G401.6 (cell line): ENCODE results near the gene NKX6-2.
"Not testable (repeated sequence)": the region's sequence is repeated elsewhere in the genome, so short reads cannot be mapped to it uniquely, and the experiment has no call there.

ENCODE experiments used
- FAIRE-seq: peaks from 2 replicates; lab custom pipeline; 2012; peaks lifted over from hg19 to GRCh38; lab: Jason Lieb, UNC

The NKX6-2 gene

DNA sequence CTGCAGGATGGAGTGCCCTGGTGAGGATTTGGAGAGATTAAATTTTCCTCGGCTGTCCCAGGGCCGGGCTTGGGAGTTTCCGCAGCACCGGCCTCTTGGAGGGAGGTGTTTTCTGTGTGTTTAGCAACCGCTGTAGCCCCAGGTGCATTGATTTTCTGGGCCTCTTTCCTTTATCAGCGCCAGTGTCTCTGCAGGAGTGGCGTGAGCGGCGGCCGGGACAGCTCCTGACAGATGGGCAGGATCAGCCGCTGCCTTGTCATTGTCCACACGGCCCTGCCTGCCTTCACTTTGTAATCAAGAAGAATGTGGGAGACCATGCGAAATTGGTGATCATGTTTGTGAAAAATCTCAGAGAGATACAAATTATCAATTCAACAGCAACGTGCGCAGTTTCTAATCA is 32.4 kb downstream of the NKX6-2 start:
- FAIRE-seq = no peak

- FAIRE-seq = no peak
Measured at GRCh38 chr10:132752961-132753360, 33.0 kb downstream of the NKX6-2 start.

- FAIRE-seq = no peak
Measured at GRCh38 chr10:132752378-132752777, 33.6 kb downstream of the NKX6-2 start.

- no peak for FAIRE-seq
Measured at GRCh38 chr10:132750936-132751335, 35.0 kb downstream of the NKX6-2 start.

GRCh38 chr10:132749371-132749795 is 36.6 kb downstream of the NKX6-2 start:
- FAIRE-seq = no peak

DNA sequence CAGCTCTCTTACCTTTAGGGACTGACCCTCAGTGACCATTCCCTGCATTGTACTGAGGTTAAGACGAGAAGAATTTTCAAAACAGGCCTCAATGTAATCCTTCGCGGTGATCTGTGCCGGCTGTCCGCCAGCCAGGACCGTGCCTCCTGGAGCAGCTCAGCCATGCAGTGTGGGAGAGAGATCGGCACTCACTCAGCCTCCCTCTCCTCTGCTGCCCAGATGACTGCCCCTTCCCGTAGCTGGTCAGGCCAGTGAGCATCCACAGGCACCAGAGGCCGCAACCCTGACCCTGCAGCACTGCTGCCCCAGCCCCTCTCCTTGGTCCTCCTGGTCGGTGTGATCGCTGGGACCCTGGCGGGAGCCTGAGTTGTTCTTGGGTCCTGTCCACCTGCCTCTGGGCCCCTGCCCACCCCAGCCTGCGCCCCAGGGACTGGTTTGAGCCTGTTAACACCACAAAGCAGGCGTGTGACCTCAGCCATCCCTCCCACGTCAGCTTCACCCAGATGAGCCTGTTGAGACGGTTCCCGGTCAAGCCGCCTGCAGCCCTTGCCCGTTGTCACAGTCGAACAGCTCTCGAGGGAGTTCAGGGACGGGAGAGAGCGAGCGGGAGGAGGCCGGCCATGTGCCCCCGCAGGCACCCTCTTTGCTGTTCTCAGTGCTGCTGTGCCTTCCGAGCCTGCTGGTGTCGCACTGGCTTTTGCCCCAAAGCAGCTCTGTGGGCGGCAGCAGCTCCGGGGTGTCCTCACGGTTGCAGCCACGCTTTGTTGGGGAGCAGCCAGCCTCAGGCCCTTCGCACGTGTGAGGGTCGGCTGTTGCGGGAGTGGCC is 37.2 kb downstream of the NKX6-2 start:
- FAIRE-seq = no peak

DNA sequence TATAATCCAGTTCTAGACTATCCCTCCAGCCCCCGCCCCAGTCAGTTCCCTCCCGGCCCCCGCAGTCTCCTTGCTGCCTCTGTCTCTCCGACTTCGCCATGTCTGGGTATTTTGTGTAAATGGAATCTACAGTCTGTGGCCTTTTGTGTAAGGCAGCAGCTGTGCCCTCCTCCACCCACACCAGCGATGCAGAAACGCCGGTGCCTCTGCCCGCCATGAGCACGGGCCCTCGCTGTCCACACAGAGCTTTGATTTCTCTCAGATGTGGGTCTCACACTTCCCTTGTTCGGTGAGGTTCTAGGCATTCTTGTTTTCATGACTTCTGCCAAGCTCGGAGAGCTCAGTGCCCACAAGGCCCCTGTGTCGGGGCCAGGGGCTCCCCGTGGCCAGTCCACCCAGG is 37.8 kb downstream of the NKX6-2 start:
- FAIRE-seq = no peak

DNA sequence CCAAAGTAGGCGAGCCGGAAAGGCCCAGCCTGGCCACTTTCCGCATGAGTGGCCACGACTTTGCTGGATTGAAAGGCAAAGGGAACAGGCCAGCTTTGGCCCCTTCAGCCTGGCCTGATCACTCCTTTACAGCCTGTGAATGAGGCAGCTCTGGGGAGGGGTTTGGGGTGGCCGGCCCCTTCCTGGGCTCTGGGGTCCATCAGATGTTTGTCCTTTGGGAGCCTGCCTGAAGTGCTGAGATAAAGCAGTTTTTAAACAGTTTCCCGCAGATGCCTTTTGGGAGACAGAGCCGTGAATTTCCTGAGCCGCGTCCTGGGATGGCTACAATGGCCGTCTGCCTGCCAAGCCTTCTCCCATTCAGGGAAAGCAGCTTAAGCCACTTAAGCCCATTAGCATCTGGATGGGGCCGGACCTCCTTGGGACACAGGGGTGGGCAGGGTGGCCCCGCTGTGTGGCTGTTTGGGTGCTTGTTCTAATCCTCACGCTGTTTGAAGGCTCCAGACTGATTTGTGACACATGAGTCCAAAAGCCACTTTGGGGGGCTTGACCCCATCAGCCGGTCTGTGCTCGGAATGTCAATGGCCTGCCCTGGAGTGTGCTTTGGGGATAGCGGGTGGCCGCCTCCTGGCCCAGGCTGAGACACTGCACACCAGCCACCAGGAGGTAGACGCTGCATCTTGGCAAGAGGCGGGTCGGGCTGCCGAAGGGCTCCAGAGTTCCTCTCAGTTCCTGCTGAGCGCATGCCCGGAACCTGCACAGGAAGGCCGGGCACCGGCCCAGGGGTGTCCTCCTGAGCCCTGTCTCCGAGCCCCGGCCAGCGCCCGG is 38.9 kb downstream of the NKX6-2 start:
- FAIRE-seq = no peak

GRCh38 chr10:132746386-132746785 is 39.6 kb downstream of the NKX6-2 start:
- no peak for FAIRE-seq

- FAIRE-seq = no peak
Measured at GRCh38 chr10:132745971-132746370, 40.0 kb downstream of the NKX6-2 start.

DNA sequence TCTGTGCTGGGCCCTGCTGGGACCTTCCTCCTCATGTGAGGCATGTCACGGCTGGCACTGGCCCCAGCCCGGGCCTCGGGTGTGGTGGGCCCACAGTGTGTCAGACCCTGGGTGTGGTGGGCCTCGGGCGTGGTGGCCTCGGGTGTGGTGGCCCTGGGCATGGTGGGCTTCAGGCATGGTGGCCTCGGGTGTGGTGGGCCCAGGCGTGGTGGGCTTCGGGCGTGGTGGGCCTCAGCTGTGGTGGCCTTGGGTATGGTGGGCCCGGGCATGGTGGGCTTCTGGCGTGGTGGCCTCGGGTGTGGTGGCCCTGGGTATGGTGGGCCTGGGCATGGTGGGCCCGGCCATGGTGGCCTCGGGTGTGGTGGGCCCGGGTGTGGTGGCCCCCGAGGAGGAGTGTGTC is 40.4 kb downstream of the NKX6-2 start:
- no peak for FAIRE-seq

GRCh38 chr10:132744839-132745238 is 41.1 kb downstream of the NKX6-2 start:
- no peak for FAIRE-seq

DNA sequence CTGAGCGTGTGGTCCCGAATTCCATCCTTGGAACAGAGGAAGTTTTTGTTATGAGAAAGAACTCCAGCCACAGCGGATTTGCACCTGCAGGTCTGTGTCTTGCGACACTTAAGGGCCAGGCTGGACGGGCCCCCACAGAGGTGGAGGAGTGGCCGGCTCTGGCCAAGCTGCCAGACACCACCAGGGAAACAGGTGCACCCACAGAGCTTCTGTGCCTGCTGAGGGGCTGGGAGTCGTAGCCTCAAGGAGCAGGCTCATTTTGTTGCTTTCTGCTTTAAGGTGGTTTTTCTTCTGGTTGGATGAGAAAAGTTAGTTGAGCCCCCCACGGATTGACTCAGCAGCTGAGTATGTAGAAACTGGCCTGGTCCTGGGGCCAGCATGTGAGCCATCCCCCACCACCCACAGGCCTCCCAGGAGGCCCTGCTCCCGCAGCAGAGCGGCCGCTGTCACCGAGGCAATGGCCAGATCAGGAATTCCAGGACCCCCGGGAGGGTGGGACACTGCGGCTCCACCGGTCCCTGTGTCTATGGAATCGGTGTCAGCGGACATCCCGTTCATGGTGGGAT is 41.9 kb downstream of the NKX6-2 start:
- FAIRE-seq = no peak

- not testable (repeated sequence) for FAIRE-seq
Measured at GRCh38 chr10:132743196-132743924, 42.6 kb downstream of the NKX6-2 start.

GRCh38 chr10:132742837-132743194 is 43.1 kb downstream of the NKX6-2 start:
- FAIRE-seq = no peak

DNA sequence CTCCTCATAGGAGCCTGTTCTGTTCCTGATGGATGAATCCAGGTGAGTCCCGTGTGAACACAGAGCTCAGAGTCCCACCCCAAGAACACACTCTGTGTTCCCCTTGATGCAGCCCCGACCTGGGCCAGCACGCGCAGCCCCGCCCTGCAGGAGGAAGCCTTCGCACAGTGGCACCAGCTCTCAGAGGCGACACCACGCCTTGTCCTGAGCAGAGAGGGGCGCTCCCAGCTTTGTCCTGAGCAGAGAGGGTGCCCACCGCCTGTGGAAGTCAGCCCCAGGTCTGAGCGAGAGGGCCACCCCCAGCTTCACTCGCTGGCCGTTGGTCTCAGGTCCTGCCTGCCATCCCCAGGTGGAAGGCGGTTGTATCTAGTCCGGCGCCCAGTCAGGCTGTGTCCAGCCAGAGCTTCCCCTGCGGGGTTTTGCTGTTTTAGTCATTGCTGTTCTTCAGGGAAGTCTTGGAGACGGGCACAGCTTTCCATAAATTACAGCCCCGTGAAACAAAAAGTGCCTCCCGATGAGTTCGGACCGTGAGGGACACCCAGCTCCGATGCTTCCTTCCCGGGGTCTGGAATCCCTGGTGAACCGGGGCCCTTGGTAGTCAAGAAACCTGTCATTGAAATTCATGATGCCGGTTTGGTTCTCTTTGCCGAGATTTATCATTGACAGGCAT is 43.6 kb downstream of the NKX6-2 start:
- no peak for FAIRE-seq

DNA sequence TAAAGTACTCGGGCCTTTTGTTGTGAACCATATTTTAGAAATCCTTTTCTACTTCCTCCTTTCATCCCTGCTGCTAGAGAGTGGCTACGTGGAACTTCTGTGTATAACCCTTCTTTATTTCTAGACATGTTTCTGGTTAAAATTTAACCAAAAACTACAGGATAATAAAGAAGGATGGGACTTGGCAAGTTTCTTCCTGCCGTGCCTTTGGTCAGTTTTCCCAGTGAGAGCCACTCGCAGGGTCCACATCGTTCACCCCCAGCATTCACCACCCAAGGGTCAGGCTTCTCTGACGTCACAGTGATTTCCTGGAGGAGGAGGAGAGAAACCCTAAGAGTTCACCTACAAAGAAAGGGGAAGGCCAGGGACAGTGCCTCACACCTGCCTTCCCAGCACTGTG is 45.4 kb downstream of the NKX6-2 start:
- no peak for FAIRE-seq

- FAIRE-seq = no peak
Measured at GRCh38 chr10:132739225-132739613, 46.7 kb downstream of the NKX6-2 start.

DNA sequence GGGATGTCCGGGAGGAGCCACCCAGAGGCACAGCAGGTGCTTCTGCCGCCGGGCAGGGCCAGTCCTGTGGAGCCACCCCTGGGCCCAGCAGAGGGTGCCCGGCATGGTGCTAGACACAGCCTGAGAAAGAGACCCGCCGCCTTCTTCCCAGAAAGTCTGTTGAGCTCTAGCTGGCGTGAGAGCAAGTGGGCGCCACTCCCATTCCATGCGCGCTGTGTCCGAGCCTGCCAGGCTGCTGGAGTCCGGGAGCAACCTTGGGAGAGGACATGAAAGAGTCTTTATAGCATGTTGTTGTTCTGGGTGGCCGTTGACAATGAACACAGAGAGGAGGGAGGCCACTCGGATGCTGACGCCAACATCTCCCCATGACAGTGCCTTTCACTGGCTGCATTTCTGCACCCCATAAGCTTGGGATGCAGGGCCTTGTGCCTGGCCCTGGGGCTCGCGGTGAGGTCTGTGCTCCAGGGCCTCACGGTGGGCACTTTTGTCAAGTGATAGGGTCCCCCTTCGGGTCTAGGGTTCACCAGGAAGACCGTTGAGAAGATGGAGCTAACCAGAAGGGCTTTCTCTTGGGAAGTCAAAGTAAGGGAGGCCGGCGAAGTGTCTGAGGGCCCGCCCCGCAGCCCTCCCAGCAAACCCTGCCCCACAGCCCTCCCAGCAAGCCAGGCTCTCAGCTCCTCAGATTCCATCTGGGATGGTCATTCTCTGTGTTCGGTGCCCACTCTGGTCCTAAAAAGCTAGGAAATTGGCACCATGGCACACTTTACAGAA is 47.3 kb downstream of the NKX6-2 start:
- no peak for FAIRE-seq

DNA sequence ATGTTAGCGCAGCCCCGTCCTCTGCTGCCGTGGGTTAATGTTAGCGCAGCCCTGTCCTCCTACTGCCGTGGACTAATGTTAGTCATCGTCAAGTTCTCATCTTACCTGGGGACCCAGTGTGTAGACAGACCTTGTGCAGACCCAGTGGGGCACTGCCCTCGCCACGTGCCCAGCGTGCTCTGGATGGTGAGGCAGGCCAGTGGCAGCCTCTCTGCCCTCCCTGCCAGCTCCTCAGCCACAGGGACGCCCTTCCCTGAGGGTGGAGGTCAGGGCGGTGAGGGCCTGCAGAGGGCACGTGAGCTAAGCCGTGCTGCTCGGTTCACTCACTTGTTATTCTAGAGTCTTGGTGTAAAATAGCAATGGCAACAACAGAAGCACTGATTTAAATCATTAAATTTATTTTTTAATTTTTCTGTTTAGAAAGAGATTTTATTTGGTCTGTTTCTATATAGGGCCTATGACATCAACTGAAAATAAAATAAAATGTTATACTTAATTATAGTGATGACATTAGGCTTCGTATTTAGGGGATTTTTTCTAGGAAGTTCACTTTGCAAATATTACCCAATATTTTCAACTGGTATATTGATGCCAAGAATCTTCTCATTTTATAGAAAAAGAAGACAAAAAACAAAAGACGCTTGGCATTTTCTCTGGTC is 48.4 kb downstream of the NKX6-2 start:
- FAIRE-seq = no peak

GRCh38 chr10:132735923-132736391 is 50.0 kb downstream of the NKX6-2 start:
- FAIRE-seq = no peak
